NCI-H748 treated with DMSO at 0.1 percent for 48 hours (cell line): ENCODE measurements around the gene HAUS8.
"Not testable (repeated sequence)": the region's sequence is repeated elsewhere in the genome, so short reads cannot be mapped to it uniquely, and the experiment has no call there.

Experiments
- DNase-seq: peaks from one replicate; lab custom pipeline; 2025; lab: John Stamatoyannopoulos, UW

HAUS8 gene

GRCh38 chr19:17035842-17036424 is 39.3 kb downstream of the HAUS8 start:
- DNase-seq = no peak

GRCh38 chr19:17031741-17032140 is 43.5 kb downstream of the HAUS8 start:
- DNase-seq = no peak

GRCh38 chr19:17027535-17027975 is 47.7 kb downstream of the HAUS8 start:
- no peak for DNase-seq

- DNase-seq = no peak
Measured at GRCh38 chr19:17026706-17027534, 48.3 kb downstream of the HAUS8 start, which contains the start of gene CPAMD8. TSS of gene CPAMD8 (minus strand) at chr19:17026810. CDS start at chr19:17026642, 168 bp downstream.

- no peak for DNase-seq
Measured at GRCh38 chr19:17025991-17026658, 49.1 kb downstream of the HAUS8 start.

GRCh38 chr19:17025361-17025760 is 49.9 kb downstream of the HAUS8 start:
- DNase-seq = no peak

GRCh38 chr19:17024941-17025340 is 50.3 kb downstream of the HAUS8 start:
- not testable (repeated sequence) for DNase-seq

- DNase-seq = no peak
Measured at GRCh38 chr19:17023805-17024204, 51.4 kb downstream of the HAUS8 start.

GRCh38 chr19:17022738-17023137 is 52.5 kb downstream of the HAUS8 start:
- no peak for DNase-seq

GRCh38 chr19:17021793-17022590 is 53.3 kb downstream of the HAUS8 start:
- DNase-seq = no peak

GRCh38 chr19:17021328-17021727 is 53.9 kb downstream of the HAUS8 start:
- no peak for DNase-seq

GRCh38 chr19:17020823-17021222 is 54.4 kb downstream of the HAUS8 start:
- DNase-seq = no peak

- no peak for DNase-seq
Measured at GRCh38 chr19:17020385-17020784, 54.9 kb downstream of the HAUS8 start.

GRCh38 chr19:17014212-17014861 is 60.9 kb downstream of the HAUS8 start:
- not testable (repeated sequence) for DNase-seq

- DNase-seq = no peak
Measured at GRCh38 chr19:17011485-17011884, 63.8 kb downstream of the HAUS8 start.

- DNase-seq = no peak
Measured at GRCh38 chr19:17006579-17006978, 68.7 kb downstream of the HAUS8 start.

- no peak for DNase-seq
Measured at GRCh38 chr19:17005000-17005399, 70.3 kb downstream of the HAUS8 start.

GRCh38 chr19:17004386-17004785 is 70.9 kb downstream of the HAUS8 start:
- DNase-seq = no peak

GRCh38 chr19:17002455-17002854 is 72.8 kb downstream of the HAUS8 start:
- no peak for DNase-seq

- DNase-seq = no peak
Measured at GRCh38 chr19:17001603-17002183, 73.6 kb downstream of the HAUS8 start.
